Prostate gland (tissue), 2 donors: ENCODE results near the gene GJA10. TPM values are rescaled to one million over a fixed set of nuclear protein-coding genes. Genes with fewer than 3 reads are reported as not detected.

ENCODE experiments used
- DNase-seq: peaks from one replicate; pipeline ENCODE4 v3.0.0-alpha.2; 2019; ENCODE audit warnings: low spot score
- H3K27ac ChIP-seq, 2 donors: fragments of 200-600 bp; sonication (generic); 2 replicates each; pipeline ENCODE4 v1.5.1; 2017 to 2019
- H3K27me3 ChIP-seq: fragments of 200-600 bp; sonication (generic); replicated peaks from 2 replicates; pipeline ENCODE4 v1.5.1; 2019; ENCODE audit not compliant: insufficient read depth
- H3K36me3 ChIP-seq, 2 donors: fragments of 200-600 bp; sonication (generic); 1 replicate in 1 of 2; 2 replicates in 1 of 2; pipeline versions ENCODE4 v1.5.1 to v1.8.1; 2017 to 2019
- H3K4me1 ChIP-seq: fragments of 200-600 bp; sonication (generic); replicated peaks from 2 replicates; pipeline ENCODE4 v1.5.1; 2019
- H3K4me3 ChIP-seq, 2 donors: fragments of 200-600 bp; sonication (generic); 2 replicates each; pipeline ENCODE4 v1.5.1; 2017 to 2019
- H3K9me3 ChIP-seq: fragments of 200-600 bp; sonication (generic); 2 replicates; pipeline ENCODE4 v1.5.1; 2017
- POLR2A ChIP-seq: fragments of 450-650 bp; IDR thresholded peaks from one replicate; pipeline ENCODE4 v1.6.1; 2016; ENCODE audit warnings: antibody characterized with exemption, mild to moderate bottlenecking
- POLR2AphosphoS5 ChIP-seq: sonication (generic); formaldehyde crosslinking; IDR thresholded peaks from one replicate; pipeline ENCODE4 v1.6.1; 2017; ENCODE audit warnings: antibody characterized with exemption
- WGBS: methylation state at CpG from one replicate; pipeline ENCODE4 v1.1.5; 2018; 5-methylcytosine and 5-hydroxymethylcytosine counted together
- intact Hi-C: fragments of 100-400 bp; cut with DNase I; formaldehyde crosslinking; loops from one replicate; pipeline ENCODE4 v1.14.2; 2022
- total RNA-seq, 2 donors: library from RNA; depleted of rRNA; stranded (reverse); fragments of >200 nt; gene quantifications; one replicate each; pipeline ENCODE4 v1.1.0, GENCODE V29; 2016
- TF ChIP-seq, protein P1 (sequence below), 4 experiments: fragments of 200-600 bp in 2 of 4; fragments of 450-650 bp in 2 of 4; sonication (generic) in 2 of 4; IDR thresholded peaks; 1 replicate in 3 of 4; 2 replicates in 1 of 4; pipeline ENCODE4 v1.5.1; 2016 to 2019; ENCODE audit warnings: antibody characterized with exemption in 4 of 4, mild to moderate bottlenecking in 2 of 4, moderate library complexity in 2 of 4

Gene GJA10
- total RNA-seq, 2 donors from 2014 or later, result not detected

DNA sequence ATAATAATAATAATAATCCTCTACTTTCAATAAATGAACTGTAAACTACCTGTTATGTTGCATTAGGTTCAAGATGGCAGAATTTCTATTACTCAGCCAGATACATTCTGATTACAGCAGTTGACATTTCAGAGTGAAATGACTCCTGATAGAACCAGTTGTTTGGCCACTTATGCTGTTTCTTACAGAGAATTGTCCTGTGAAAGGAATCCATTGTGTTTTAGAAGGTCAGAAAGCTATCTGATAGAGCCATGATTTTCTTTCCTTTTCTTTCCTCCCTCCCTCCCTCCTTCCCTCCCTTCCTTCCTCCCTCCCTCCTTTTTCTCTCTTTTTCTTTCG lies 16.6 kb downstream of the GJA10 start:
- Histone ChIP-seq H3K27ac (no peak overlapping the region), H3K4me3 (no peak overlapping the region), H3K27me3 (no peaks in the 10 kb centered on the region), H3K9me3 (no peaks in the 10 kb centered on the region), H3K36me3 (no peaks in the 10 kb centered on the region), H3K4me1 (no peaks in the 10 kb centered on the region)
- DNase-seq, result no peak
- intact Hi-C loops, result no loop called here
- 60% methylated on average over 1 of the region's 1 CpG for WGBS
- TF ChIP-seq POLR2AphosphoS5 (no peak), POLR2A (no peak)
- TF ChIP-seq, protein P1, sequence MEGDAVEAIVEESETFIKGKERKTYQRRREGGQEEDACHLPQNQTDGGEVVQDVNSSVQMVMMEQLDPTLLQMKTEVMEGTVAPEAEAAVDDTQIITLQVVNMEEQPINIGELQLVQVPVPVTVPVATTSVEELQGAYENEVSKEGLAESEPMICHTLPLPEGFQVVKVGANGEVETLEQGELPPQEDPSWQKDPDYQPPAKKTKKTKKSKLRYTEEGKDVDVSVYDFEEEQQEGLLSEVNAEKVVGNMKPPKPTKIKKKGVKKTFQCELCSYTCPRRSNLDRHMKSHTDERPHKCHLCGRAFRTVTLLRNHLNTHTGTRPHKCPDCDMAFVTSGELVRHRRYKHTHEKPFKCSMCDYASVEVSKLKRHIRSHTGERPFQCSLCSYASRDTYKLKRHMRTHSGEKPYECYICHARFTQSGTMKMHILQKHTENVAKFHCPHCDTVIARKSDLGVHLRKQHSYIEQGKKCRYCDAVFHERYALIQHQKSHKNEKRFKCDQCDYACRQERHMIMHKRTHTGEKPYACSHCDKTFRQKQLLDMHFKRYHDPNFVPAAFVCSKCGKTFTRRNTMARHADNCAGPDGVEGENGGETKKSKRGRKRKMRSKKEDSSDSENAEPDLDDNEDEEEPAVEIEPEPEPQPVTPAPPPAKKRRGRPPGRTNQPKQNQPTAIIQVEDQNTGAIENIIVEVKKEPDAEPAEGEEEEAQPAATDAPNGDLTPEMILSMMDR (IDR thresholded peaks at IDR 0.05), result no peak

DNA sequence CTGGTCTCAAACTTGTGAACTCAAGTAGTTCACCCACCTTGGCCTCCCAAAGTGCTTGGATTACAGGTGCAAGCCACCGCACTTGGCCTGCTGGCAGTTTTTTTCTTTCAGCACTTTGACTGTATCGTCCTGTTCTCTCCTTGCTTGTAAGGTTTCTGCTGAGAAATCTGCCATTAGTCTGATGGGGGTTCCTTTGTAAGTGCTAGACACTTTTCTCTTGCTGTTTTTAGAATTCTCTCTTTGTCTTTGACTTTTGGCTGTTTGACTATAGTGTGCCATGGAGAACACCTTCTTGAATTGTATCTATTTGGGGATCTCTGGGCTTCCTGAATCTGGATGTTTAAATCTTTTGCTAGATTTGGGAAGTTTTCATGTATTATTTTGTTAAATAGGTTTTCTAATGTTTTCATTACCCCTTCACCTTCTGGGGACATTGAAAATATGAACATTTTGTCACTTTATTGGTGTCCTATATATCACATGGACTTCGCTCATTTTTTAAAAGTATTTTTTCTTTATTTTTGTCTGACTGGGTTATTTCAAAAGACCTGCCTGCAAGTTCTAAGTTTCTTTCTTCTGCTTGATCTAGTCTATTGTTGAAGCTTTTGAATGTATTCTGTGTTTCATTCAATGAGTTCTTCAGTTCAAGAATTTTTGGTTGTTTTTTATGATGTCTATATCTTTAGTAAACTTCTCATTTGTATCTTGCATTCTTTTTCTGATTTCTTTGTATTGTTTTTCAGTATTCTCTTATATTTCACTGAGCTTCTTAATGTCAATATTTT lies 22.1 kb downstream of the GJA10 start:
- no peak overlapping the region for H3K27ac ChIP-seq
- H3K27me3 ChIP-seq, result no peaks in the 10 kb centered on the region
- no peak for DNase-seq
- H3K4me1 ChIP-seq, result no peaks in the 10 kb centered on the region
- H3K36me3 ChIP-seq, result no peaks in the 10 kb centered on the region
- TF ChIP-seq POLR2A, result no peak
- TF ChIP-seq POLR2AphosphoS5, result no peak
- TF ChIP-seq, protein P1 (IDR thresholded peaks at IDR 0.05), result no peak
- no peaks in the 10 kb centered on the region for H3K9me3 ChIP-seq
- WGBS, result 96% methylated on average over 3 of the region's 3 CpGs
- intact Hi-C loops, result no loop called here
- no peak overlapping the region for H3K4me3 ChIP-seq

DNA sequence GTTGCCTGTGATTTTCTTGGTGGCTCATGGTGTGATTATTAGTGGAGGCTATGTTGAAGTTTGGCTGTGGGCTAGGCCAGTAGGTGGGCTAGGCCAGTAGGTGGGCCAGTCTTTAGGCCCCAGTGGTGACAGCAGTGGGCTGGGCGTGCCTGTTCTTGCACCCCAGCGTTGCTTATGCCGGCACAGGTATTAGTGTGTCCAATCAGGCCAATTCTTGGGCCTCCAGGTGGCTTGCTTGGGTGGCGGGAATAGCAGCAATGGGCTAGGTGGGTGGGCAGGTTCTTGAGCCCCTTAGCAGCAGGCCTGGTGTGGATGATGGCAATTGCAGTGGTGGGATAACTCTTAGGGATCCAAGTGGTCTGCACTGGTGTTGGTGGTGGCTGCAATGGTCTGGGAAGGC lies 22.9 kb downstream of the GJA10 start:
- intact Hi-C loops, result no loop called here
- no peak for DNase-seq
- 94% methylated on average over 4 of the region's 4 CpGs for WGBS

DNA sequence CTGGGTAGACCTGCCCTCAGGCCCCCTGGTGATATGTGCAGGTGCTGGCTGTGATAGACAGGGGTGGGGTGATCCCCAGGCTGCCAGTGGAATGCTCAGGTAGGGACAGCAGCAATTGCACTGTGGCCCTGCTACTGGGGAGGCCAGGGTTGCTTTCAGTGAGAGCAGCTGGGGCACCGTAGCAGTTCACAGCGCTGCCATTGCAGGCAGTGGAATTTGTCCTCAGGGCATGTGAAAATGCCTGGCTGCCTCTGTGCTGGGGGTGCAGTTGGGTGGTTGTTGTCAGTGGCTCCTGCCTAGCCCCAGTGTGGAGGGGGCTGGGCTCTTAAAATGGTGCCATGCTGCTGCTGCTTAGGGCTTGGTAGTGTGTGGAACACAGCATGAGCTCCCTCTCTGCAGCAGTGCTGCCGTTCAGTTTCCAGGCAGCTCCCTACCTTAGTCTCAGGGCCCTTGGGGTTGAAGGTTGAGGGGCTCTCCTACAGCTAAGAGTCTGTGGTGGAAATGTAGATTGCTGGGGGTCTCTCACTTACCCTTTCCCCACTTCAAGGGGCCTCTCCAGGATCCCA lies 23.6 kb downstream of the GJA10 start:
- intact Hi-C loops, result no loop called here

More for the DNA sequence above, 22.9 kb downstream of the GJA10 start:
- H3K27me3 ChIP-seq, result no peaks in the 10 kb centered on the region
- no peaks in the 10 kb centered on the region for H3K36me3 ChIP-seq
- H3K27ac ChIP-seq, result no peak overlapping the region
- TF ChIP-seq, protein P1 (IDR thresholded peaks at IDR 0.05), result no peak
- TF ChIP-seq POLR2AphosphoS5 (no peak), POLR2A (no peak)
- H3K9me3 ChIP-seq, result no peaks in the 10 kb centered on the region
- H3K4me3 ChIP-seq, result no peak overlapping the region
- no peaks in the 10 kb centered on the region for H3K4me1 ChIP-seq

More for the DNA sequence above, 23.6 kb downstream of the GJA10 start:
- Histone ChIP-seq H3K36me3 (no peaks in the 10 kb centered on the region), H3K4me3 (no peak overlapping the region), H3K27me3 (no peaks in the 10 kb centered on the region), H3K9me3 (no peaks in the 10 kb centered on the region), H3K27ac (no peak overlapping the region), H3K4me1 (no peaks in the 10 kb centered on the region)
- WGBS, result 36% methylated on average over 3 of the region's 3 CpGs
- no peak for DNase-seq
- TF ChIP-seq POLR2AphosphoS5 (no peak), POLR2A (no peak)
- TF ChIP-seq, protein P1 (IDR thresholded peaks at IDR 0.05), result no peak
